ENCODE data around the gene FGF8.

DNA sequence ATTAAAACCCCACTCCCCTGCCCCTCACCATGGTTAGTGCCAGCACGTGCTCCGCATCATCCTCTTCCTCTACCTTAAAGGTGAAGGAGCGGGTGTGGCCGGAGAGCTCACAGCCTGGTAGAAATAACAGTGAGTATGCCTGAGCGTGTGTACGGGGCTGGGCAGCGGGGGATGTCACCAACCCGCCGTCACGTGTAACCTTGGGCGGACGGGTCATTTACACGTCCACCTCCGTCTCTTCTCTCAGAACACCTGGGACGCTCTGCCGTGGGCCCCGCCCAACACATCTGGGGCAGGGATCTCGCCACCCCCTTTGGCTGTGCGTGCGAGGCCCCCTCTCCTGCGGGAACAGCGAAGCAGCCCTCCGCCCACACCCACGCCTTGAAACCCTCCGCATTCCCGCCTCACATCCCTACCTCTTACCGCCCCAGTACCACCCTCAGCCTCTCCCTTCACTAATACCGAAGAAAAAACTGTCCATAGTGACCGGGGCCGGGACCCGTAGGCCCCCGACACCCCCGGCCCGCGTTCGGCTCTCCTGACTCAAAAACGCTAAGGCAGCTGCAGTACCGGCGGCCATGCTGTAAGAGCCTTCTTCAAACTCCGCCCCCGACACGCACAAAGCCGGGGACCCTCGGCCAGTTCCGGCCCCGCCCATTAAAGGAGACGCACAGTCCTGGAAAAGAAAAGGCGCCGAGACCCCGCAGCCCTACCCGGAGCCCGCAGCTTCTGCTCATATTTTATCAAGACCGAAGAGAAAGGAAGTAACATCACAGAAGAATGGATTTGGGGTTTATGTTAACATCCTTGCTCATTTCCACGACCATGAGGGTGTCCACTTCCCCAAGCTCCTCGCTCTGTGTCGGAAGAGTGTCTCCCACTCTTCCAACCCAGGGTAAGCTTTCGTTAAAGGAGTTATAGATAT is 7.2 kb upstream of the FGF8 start, which contains the start of gene NPM3:
- TF ChIP-seq CTCF (conservative IDR thresholded peaks at IDR 0.05 in 1 of 2, IDR thresholded peaks at IDR 0.05 in 1 of 2; ENCODE audit: low read depth in 1 of 2, low read length in 2 of 2) = no peak
- TF ChIP-seq EZH2 (IDR thresholded peaks at IDR 0.05; ENCODE audit: low read length, missing control alignments) = no peak

Data from fibroblast of lung (primary cell).